C4-2B (cell line): Measurements from ENCODE around the gene MEOX1.

Experiments
- ZFX ChIP-seq: fragments of 450-650 bp; IDR thresholded peaks from 2 replicates; pipeline ENCODE4 v1.6.1; 2017
- TF ChIP-seq, protein P1 (sequence below): fragments of 450-650 bp; conservative IDR thresholded peaks from 2 replicates; pipeline ENCODE4 v1.5.1; 2017; ENCODE audit warnings: mild to moderate bottlenecking

DNA sequence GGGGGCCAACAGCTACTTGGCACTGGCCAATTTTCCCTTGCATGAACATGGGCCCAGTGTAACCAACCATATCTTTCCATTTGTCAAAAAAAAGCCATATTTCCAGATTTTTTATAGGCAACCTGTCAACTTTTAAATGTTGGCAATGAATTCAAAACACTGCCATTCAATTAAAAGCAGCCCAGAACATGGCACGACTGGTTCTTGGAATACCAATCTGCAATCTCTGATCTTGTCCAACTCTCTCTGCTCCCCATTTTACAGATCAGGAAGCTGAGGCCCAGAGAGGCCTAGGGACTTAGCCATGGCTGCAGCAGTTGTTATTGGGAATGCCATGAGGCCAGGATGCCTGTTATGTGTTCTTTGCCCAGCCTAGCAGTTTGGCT lies 8.9 kb upstream of the MEOX1 start:
- TF ChIP-seq, protein P1, sequence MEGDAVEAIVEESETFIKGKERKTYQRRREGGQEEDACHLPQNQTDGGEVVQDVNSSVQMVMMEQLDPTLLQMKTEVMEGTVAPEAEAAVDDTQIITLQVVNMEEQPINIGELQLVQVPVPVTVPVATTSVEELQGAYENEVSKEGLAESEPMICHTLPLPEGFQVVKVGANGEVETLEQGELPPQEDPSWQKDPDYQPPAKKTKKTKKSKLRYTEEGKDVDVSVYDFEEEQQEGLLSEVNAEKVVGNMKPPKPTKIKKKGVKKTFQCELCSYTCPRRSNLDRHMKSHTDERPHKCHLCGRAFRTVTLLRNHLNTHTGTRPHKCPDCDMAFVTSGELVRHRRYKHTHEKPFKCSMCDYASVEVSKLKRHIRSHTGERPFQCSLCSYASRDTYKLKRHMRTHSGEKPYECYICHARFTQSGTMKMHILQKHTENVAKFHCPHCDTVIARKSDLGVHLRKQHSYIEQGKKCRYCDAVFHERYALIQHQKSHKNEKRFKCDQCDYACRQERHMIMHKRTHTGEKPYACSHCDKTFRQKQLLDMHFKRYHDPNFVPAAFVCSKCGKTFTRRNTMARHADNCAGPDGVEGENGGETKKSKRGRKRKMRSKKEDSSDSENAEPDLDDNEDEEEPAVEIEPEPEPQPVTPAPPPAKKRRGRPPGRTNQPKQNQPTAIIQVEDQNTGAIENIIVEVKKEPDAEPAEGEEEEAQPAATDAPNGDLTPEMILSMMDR, result no peak
- no peak for TF ChIP-seq ZFX
